HG03442 (cell line): Measurements from ENCODE around the gene MAPKAP1.

Source experiments
- ATAC-seq: cut with Tn5 transposase; IDR thresholded peaks from one replicate; pipeline ENCODE4 v1.9.1; 2021; ENCODE audit warnings: mild to moderate bottlenecking, moderate library complexity; ENCODE audit not compliant: unreplicated experiment

MAPKAP1 gene

GRCh38 chr9:125464591-125465385 is 242.2 kb downstream of the MAPKAP1 start:
- no peak for ATAC-seq

- no peak for ATAC-seq
These were observed 243.1 kb downstream of the MAPKAP1 start for GRCh38 chr9:125463926-125464325.

GRCh38 chr9:125462861-125463291 is 244.1 kb downstream of the MAPKAP1 start:
- no peak for ATAC-seq

- ATAC-seq, result no peak
These were observed 245.3 kb downstream of the MAPKAP1 start for GRCh38 chr9:125461636-125462190.

- no peak for ATAC-seq
These were observed 245.9 kb downstream of the MAPKAP1 start for GRCh38 chr9:125460883-125461635.

- ATAC-seq, result no peak
These were observed 246.7 kb downstream of the MAPKAP1 start for GRCh38 chr9:125460346-125460745.

GRCh38 chr9:125457357-125457756 is 249.7 kb downstream of the MAPKAP1 start:
- no peak for ATAC-seq

GRCh38 chr9:125455876-125456275 is 251.1 kb downstream of the MAPKAP1 start:
- ATAC-seq, result no peak

GRCh38 chr9:125455132-125455531 is 251.9 kb downstream of the MAPKAP1 start:
- ATAC-seq, result no peak

GRCh38 chr9:125447202-125447802 is 259.7 kb downstream of the MAPKAP1 start:
- ATAC-seq, result no peak

GRCh38 chr9:125446561-125447094 is 260.4 kb downstream of the MAPKAP1 start:
- peak; percentile 97 for ATAC-seq

- no peak for ATAC-seq
These were observed 262.0 kb downstream of the MAPKAP1 start for GRCh38 chr9:125444956-125445506.

- no peak for ATAC-seq
These were observed 262.8 kb downstream of the MAPKAP1 start for GRCh38 chr9:125444166-125444565.

- no peak for ATAC-seq
These were observed 263.6 kb downstream of the MAPKAP1 start for GRCh38 chr9:125443367-125443766.

- no peak for ATAC-seq
These were observed 264.6 kb downstream of the MAPKAP1 start for GRCh38 chr9:125442452-125442851.

GRCh38 chr9:125440411-125440810 is 266.6 kb downstream of the MAPKAP1 start:
- no peak for ATAC-seq

- ATAC-seq, result no peak
These were observed 267.4 kb downstream of the MAPKAP1 start for GRCh38 chr9:125439434-125440272.

- ATAC-seq, result no peak
These were observed 268.2 kb downstream of the MAPKAP1 start for GRCh38 chr9:125438506-125439433.

- no peak for ATAC-seq
These were observed 269.2 kb downstream of the MAPKAP1 start for GRCh38 chr9:125437771-125438221.
